Thoracic aorta (tissue), 2 donors: Measurements from ENCODE around the gene RBPMS2. TPM values are rescaled to one million over a fixed set of nuclear protein-coding genes. Genes with fewer than 3 reads are reported as not detected.
A peak's percentile ranks its signal among the peaks of the same experiment; 100 is the strongest.

Source experiments
- ATAC-seq: fragments of 150-250 bp; one replicate; pipeline ENCODE4 v1.8.0; 2017; ENCODE audit warnings: low read depth; ENCODE audit not compliant: insufficient number of reproducible peaks, low FRiP score
- DNase-seq: peaks from one replicate; pipeline ENCODE4 v3.0.0-alpha.2; 2020; ENCODE audit warnings: low spot score
- H3K27ac ChIP-seq, 2 donors: fragments of 200-600 bp; sonication (generic); 1 replicate in 1 of 2; 2 replicates in 1 of 2; pipeline ENCODE4 v1.5.1; 2016; ENCODE audit warnings: mild to moderate bottlenecking in 2 of 2, moderate library complexity in 2 of 2
- H3K27me3 ChIP-seq: fragments of 200-600 bp; sonication (generic); replicated peaks from 2 replicates; pipeline ENCODE4 v1.6.0; 2016; ENCODE audit warnings: mild to moderate bottlenecking; ENCODE audit not compliant: insufficient read depth
- H3K36me3 ChIP-seq: fragments of 200-600 bp; sonication (generic); one replicate; pipeline ENCODE4 v1.5.1; 2016
- H3K4me1 ChIP-seq, 2 donors: fragments of 200-600 bp; sonication (generic); 1 replicate in 1 of 2; 2 replicates in 1 of 2; pipeline versions ENCODE4 v1.5.1 to v1.6.0; 2016; ENCODE audit warnings: low read depth in 2 of 2, mild to moderate bottlenecking in 1 of 2; ENCODE audit not compliant: control insufficient read depth in 1 of 2
- H3K4me3 ChIP-seq: fragments of 200-600 bp; sonication (generic); 2 replicates; pipeline ENCODE4 v1.5.1; 2016; ENCODE audit warnings: mild to moderate bottlenecking
- H3K9me3 ChIP-seq: fragments of 200-600 bp; sonication (generic); 2 replicates; pipeline ENCODE4 v1.5.1; 2016
- total RNA-seq, 2 donors: library from RNA; depleted of rRNA; stranded (reverse); fragments of >200 nt; gene quantifications; one replicate each; pipeline versions ENCODE4 v1.1.0 to v1.2.3, GENCODE V29; 2016
- TF ChIP-seq, protein P1 (sequence below): fragments of 200-600 bp; sonication (generic); IDR thresholded peaks from one replicate; pipeline ENCODE4 v1.5.1; 2019; ENCODE audit warnings: antibody characterized with exemption

The RBPMS2 gene
- total RNA-seq, 2 donors from 2014 or later: 4.4 TPM; not detected in 1

DNA sequence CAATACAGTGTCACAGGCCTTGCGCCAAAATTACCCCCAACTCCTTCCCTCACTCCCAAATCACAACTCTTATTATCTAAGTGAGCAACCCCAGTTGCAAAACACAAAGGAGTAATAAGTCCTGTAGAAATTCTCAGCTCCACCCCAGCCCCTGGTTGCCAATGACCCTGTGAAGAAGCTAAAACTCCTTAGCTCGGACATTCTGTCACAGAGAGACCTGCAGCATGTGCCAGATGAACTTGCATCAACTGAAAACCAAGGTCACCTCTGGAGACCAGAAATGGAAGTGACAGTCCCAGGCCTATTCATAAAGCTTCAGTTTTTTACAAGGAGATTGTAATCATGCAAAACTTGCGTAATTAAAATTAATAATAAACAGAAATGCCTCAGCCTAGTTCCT lies 55.2 kb downstream of the RBPMS2 start:
- TF ChIP-seq, protein P1, sequence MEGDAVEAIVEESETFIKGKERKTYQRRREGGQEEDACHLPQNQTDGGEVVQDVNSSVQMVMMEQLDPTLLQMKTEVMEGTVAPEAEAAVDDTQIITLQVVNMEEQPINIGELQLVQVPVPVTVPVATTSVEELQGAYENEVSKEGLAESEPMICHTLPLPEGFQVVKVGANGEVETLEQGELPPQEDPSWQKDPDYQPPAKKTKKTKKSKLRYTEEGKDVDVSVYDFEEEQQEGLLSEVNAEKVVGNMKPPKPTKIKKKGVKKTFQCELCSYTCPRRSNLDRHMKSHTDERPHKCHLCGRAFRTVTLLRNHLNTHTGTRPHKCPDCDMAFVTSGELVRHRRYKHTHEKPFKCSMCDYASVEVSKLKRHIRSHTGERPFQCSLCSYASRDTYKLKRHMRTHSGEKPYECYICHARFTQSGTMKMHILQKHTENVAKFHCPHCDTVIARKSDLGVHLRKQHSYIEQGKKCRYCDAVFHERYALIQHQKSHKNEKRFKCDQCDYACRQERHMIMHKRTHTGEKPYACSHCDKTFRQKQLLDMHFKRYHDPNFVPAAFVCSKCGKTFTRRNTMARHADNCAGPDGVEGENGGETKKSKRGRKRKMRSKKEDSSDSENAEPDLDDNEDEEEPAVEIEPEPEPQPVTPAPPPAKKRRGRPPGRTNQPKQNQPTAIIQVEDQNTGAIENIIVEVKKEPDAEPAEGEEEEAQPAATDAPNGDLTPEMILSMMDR: no peak
- no peak overlapping the region for H3K4me3 ChIP-seq
- DNase-seq (no peak), ATAC-seq (no peak)
- H3K4me1 ChIP-seq: peaks cover 6 to 14% of the 10 kb centered on the region in 2 donors
- no peaks in the 10 kb centered on the region for H3K9me3 ChIP-seq
- H3K27me3 ChIP-seq: no peaks in the 10 kb centered on the region
- H3K36me3 ChIP-seq: no peaks in the 10 kb centered on the region
- H3K27ac ChIP-seq: no peak overlapping the region

DNA sequence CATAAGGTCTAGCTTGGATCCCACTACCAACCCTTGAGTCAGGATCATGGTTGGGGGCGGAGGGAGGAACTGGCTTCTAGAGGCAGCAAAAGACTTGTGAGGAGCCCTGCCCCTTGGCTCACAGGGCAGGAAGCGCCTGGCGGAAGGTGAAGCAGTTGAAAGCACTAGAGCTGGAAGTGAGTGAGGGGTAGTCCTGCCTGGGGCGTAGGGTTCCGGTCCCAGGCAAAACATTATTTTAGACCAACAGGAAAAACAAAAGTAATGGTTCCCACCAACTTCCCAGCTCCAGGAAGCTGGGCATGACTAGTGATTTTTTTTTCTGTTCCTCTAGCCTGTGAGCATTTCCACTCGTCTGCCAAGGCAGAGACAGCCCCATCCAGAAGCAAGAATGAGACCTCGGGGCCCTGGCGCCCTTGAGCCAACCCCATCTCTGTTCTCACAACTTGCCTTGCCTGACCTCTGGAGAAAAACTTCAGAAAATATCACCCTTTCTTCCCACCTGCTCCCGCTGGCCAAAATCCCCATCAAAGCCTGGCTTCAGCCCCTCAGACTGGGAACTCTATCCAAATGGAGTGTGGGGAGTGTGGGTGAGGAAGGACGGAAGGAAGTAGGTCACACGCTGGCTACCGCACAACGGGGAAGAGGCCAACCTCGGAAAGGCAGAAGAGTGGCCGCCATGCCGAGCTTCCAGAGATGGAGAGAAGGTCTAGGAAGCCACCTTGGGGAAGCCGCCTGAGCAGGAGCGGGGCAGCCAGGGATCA lies 57.5 kb downstream of the RBPMS2 start:
- Histone ChIP-seq H3K4me1 (peaks cover 6 to 14% of the 10 kb centered on the region in 2 donors), H3K9me3 (no peaks in the 10 kb centered on the region), H3K27me3 (no peaks in the 10 kb centered on the region), H3K36me3 (no peaks in the 10 kb centered on the region), H3K27ac (peak overlapping the region in 1 of 2 donors; percentile 60), H3K4me3 (peak overlapping the region; percentile 63)
- no peak for DNase-seq
- TF ChIP-seq, protein P1: no peak
- ATAC-seq: no peak

DNA sequence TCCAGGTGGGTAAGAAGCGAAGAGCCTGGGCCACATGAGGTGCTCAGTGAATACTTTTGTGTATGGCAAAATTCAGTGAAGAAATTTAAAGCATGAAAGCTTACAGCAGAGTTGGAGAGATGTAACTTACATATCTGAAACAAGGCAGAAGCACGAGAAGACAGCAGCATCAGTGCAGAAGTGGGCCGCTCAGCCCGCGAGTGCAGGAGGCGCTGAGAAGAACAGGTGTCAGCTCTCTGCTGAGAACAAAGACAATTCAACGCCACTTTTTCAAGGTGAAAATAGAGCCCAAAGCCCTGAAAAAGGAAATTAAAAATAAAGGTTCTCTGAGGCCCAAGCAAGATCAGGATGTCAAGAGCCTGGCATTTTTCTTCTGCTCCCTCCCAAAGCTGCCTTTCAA lies 58.3 kb downstream of the RBPMS2 start:
- Histone ChIP-seq H3K4me3 (no peak overlapping the region), H3K36me3 (no peaks in the 10 kb centered on the region), H3K9me3 (no peaks in the 10 kb centered on the region), H3K27ac (no peak overlapping the region), H3K27me3 (no peaks in the 10 kb centered on the region), H3K4me1 (peaks cover 6 to 14% of the 10 kb centered on the region in 2 donors)
- TF ChIP-seq, protein P1: no peak
- no peak for ATAC-seq
- no peak for DNase-seq

- H3K27me3 ChIP-seq: no peaks in the 10 kb centered on the region
- H3K4me1 ChIP-seq: peaks cover 6 to 14% of the 10 kb centered on the region in 2 donors
- no peak overlapping the region for H3K4me3 ChIP-seq
- ATAC-seq (no peak), DNase-seq (no peak)
- H3K36me3 ChIP-seq: no peaks in the 10 kb centered on the region
- no peak overlapping the region for H3K27ac ChIP-seq
- no peaks in the 10 kb centered on the region for H3K9me3 ChIP-seq
- TF ChIP-seq, protein P1: no peak
These were observed 58.9 kb downstream of the RBPMS2 start for GRCh38 chr15:64716452-64716851.

DNA sequence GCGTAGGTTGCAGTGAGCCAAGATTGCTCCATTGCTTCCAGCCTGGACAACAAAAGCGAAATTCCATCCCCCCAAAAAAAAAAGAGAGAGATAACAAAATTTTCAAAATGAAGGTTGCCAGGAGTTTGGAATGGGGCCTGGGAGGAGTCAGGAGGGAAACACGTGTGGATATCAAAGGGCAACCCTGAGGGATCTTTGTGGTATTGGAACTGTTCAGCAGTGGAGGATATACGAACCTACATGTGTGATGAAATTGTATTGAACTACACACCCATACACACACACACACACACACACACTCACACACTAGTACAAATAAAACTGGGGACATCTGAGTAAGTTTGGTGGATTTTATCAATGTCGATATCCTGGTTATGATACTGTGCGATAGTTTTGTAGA lies 61.8 kb downstream of the RBPMS2 start:
- Histone ChIP-seq H3K27me3 (no peaks in the 10 kb centered on the region), H3K27ac (no peak overlapping the region), H3K36me3 (no peaks in the 10 kb centered on the region), H3K4me3 (no peak overlapping the region), H3K9me3 (no peaks in the 10 kb centered on the region), H3K4me1 (peaks cover 6 to 9% of the 10 kb centered on the region in 2 donors)
- TF ChIP-seq, protein P1: no peak
- DNase-seq (no peak), ATAC-seq (no peak)
